Nephron (organoid): ENCODE measurements around the gene CT45A1.
"Not testable (repeated sequence)": the region's sequence is repeated elsewhere in the genome, so short reads cannot be mapped to it uniquely, and the experiment has no call there.

Source experiments
- H3K27ac Mint-ChIP-seq, 3 experiments: 2 replicates each; pipeline ENCODE4 v1.8.0; 2020; ENCODE audit warnings: mixed read lengths in 3 of 3, mild to moderate bottlenecking in 2 of 3, moderate library complexity in 1 of 3
- H3K27me3 Mint-ChIP-seq: 2 replicates; pipeline ENCODE4 v1.8.0; 2021; ENCODE audit warnings: low read depth, mild to moderate bottlenecking, moderate library complexity, mixed read lengths
- H3K36me3 Mint-ChIP-seq: 2 replicates; pipeline ENCODE4 v1.8.0; 2020; ENCODE audit warnings: low read depth, mixed read lengths
- H3K4me1 Mint-ChIP-seq: 2 replicates; pipeline ENCODE4 v1.8.0; 2020; ENCODE audit warnings: mixed read lengths
- H3K4me3 Mint-ChIP-seq, 3 experiments: 2 replicates each; pipeline ENCODE4 v1.8.0; 2020; ENCODE audit warnings: mild to moderate bottlenecking in 3 of 3, mixed read lengths in 3 of 3, moderate library complexity in 2 of 3
- H3K9me3 Mint-ChIP-seq: 2 replicates; pipeline ENCODE4 v1.8.0; 2020; ENCODE audit warnings: mixed read lengths
- TF ChIP-seq, protein P1 (sequence below), 3 experiments: fragments of 200-600 bp; sonication (generic); IDR thresholded peaks; one replicate each; pipeline ENCODE4 v1.5.0; 2021; ENCODE audit warnings: antibody characterized with exemption in 3 of 3; ENCODE audit not compliant: unreplicated experiment in 3 of 3

Gene CT45A1

DNA sequence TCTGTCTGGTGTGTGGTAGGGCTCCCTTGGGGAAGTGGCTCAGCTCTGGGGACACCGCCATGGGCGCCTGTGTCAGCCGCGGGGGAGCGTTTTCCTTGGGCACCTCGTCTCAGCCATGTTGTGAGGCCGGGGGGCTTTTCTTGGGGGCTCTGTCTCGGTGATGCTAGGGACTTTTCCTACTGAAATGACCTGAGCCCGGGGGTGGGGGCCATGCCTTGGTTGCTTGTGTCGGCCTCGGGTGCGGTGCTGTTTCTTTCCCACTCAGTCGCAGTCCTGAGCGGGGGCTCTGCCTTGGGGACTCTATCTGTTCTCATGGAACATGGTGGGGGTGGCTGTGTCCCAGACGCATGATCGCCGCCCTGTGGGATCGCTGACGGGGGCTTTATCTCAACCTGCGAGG, 356 bp downstream of the CT45A1 start:
- no peaks in the 10 kb centered on the region for H3K36me3 Mint-ChIP-seq
- no peaks in the 10 kb centered on the region for H3K27me3 Mint-ChIP-seq
- TF ChIP-seq, protein P1, sequence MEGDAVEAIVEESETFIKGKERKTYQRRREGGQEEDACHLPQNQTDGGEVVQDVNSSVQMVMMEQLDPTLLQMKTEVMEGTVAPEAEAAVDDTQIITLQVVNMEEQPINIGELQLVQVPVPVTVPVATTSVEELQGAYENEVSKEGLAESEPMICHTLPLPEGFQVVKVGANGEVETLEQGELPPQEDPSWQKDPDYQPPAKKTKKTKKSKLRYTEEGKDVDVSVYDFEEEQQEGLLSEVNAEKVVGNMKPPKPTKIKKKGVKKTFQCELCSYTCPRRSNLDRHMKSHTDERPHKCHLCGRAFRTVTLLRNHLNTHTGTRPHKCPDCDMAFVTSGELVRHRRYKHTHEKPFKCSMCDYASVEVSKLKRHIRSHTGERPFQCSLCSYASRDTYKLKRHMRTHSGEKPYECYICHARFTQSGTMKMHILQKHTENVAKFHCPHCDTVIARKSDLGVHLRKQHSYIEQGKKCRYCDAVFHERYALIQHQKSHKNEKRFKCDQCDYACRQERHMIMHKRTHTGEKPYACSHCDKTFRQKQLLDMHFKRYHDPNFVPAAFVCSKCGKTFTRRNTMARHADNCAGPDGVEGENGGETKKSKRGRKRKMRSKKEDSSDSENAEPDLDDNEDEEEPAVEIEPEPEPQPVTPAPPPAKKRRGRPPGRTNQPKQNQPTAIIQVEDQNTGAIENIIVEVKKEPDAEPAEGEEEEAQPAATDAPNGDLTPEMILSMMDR (IDR thresholded peaks at IDR 0.05; ENCODE audit: unreplicated experiment in 3 of 3) = no peak
- no peak overlapping the region for H3K27ac Mint-ChIP-seq
- peaks cover 2% of the 10 kb centered on the region for H3K9me3 Mint-ChIP-seq
- no peak overlapping the region for H3K4me3 Mint-ChIP-seq
- H3K4me1 Mint-ChIP-seq = no peaks in the 10 kb centered on the region

DNA sequence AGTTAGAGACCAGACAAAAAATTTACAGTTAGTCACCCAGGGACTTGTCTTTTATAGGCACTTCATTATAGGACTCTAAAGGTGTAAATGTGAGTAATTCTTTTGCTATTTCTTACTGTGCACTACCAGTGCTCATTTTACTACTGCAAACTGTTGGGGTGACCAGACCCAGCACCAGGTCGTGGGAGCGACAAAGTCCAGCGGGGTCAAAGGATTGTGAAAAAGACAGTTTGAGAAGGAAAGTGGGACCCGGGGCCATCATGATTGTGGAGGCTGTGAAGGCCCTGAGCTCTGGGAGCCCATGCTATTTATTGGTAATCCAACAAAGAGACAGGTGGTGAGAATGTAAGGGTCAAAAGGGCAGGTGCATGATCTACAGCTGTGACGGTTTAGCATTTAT, 21.2 kb downstream of the CT45A1 start:
- not testable (repeated sequence) for H3K4me1 Mint-ChIP-seq, H3K36me3 Mint-ChIP-seq, H3K27me3 Mint-ChIP-seq

DNA sequence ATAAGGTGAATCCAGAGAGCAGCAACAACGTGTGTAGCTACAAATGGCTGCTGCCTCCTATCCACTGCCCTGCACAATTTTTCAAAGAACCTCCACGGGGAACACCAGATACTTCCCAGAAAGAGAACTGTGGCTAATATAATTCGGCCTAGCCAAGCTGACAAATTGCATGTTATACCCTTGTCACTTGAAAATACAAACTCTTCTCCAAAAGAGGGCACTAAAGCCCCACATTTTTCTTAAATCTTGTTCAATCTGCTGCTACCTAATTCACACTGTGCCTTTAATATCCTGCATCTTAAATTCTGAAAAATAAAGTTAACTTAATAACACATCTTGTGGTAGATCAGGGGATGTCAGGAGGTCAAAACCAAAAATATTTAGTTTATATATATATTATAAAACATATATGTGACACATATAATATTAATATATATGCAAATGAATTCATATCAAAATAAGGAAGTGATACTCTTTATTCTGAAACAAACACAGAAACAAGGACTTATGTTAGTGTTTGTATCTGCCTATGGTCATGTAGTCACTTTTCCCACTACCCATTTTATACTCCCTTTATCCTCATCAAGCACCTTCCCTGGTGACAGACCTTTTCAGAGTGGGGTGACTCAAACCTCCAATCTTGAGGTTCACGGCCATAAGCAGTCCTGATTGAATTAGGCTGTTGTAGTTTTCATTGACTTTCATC, 24.1 kb downstream of the CT45A1 start:
- H3K36me3 Mint-ChIP-seq = no peaks in the 10 kb centered on the region
- H3K27ac Mint-ChIP-seq = no peak overlapping the region
- H3K27me3 Mint-ChIP-seq = no peaks in the 10 kb centered on the region
- peaks cover 5% of the 10 kb centered on the region for H3K9me3 Mint-ChIP-seq
- TF ChIP-seq, protein P1 (IDR thresholded peaks at IDR 0.05; ENCODE audit: unreplicated experiment in 3 of 3) = no peak
- no peaks in the 10 kb centered on the region for H3K4me1 Mint-ChIP-seq
- no peak overlapping the region for H3K4me3 Mint-ChIP-seq

More for the DNA sequence above, 21.2 kb downstream of the CT45A1 start:
- H3K4me3 Mint-ChIP-seq, H3K27ac Mint-ChIP-seq, H3K9me3 Mint-ChIP-seq: not testable (repeated sequence)

DNA sequence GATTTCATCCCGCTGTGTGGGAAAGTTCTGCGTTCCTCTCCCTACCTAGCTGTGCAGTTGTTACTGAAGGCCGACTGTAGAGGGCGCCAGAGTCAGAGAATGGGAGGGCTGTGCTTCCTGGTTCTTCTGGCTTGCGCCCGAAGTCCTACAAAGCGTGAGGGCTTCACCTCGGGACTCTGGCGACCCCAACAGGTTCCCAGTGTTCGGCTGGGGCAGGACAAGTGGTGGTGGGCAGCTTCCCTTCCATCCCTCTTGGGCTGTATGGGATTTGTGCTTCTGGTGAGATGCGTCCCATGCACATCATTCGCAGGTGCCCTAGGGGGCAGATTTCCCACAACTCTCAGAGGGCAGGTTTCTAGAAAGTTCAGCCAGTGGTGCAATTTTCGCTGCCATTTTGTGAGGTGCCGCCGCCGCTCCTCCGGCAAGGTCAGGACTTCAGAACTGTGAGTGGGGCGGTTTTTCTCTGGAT, 27.3 kb downstream of the CT45A1 start:
- Mint-ChIP-seq H3K4me3 (no peak overlapping the region), H3K4me1 (no peaks in the 10 kb centered on the region), H3K9me3 (peaks cover 9% of the 10 kb centered on the region), H3K27ac (no peak overlapping the region), H3K27me3 (no peaks in the 10 kb centered on the region), H3K36me3 (no peaks in the 10 kb centered on the region)
- TF ChIP-seq, protein P1 (IDR thresholded peaks at IDR 0.05; ENCODE audit: unreplicated experiment in 3 of 3) = no peak

DNA sequence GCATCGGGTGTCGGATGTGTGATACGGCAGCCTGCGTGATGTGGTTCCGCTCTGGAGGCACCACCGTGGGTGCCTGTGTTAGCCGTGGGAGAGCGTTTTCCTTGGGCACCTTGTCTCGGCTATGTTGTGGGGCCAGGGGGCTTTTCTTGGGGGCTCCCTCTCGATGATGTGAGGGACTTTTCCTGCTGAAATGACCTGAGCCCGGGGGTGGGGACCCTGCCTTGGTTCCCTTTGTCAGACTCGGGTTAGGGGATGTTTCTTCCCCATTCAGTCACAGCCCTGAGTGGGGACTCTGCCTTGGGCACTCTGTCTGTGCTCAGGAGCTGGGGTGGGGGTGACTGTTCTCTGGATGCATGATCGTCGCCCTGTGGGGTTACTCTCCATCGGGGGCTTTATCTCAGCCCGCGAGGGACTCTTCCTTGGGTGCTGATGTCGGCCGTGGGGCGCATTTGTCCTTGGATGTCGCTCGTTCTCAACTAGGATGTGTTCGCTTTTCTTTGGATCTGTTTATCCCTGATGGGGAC, 27.8 kb downstream of the CT45A1 start:
- no peak overlapping the region for H3K4me3 Mint-ChIP-seq
- no peaks in the 10 kb centered on the region for H3K36me3 Mint-ChIP-seq
- H3K9me3 Mint-ChIP-seq = peaks cover 9% of the 10 kb centered on the region
- H3K4me1 Mint-ChIP-seq = no peaks in the 10 kb centered on the region
- no peak overlapping the region for H3K27ac Mint-ChIP-seq
- no peaks in the 10 kb centered on the region for H3K27me3 Mint-ChIP-seq
- TF ChIP-seq, protein P1 (IDR thresholded peaks at IDR 0.05; ENCODE audit: unreplicated experiment in 3 of 3) = no peak

DNA sequence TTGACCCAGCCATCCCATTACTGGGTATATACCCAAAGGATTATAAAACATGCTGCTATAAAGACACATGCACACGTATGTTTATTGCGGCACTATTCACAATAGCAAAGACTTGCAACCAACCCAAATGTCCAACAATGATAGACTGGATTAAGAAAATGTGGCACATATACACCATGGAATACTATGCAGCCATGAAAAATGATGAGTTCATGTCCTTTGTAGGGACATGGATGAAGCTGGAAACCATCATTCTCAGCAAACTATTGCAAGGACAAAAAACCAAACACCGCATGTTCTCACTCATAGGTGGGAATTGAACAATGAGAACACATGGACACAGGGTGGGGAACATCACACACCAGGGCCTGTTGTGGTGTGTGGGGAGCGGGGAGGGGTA, 31.3 kb downstream of the CT45A1 start:
- peaks cover 17% of the 10 kb centered on the region for H3K9me3 Mint-ChIP-seq
- H3K36me3 Mint-ChIP-seq, H3K27ac Mint-ChIP-seq, H3K4me1 Mint-ChIP-seq, H3K4me3 Mint-ChIP-seq, H3K27me3 Mint-ChIP-seq: not testable (repeated sequence)

DNA sequence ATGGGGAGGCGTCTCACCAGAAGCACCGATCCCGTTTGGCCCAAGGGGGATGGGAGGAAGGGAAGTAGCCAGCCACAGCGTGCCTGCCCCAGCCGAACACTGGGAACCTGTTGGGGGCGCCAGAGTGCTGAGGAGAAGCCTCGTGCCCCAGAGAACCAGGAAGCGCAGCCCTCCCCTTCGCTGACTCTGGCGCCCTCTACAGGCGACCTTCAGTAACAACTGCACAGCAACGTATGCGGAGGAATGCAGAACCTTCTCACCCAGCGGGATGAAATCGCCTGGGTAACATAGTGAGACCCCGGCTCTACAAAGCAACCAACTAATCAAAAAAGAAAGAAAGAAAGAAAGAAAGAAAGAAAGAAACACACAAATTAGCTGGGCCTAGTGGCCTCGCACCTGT, 54.7 kb downstream of the CT45A1 start, which contains the start of gene CT45A3:
TSS of gene CT45A3 (minus strand) at position 101 of the 400 bp plus-strand sequence. CDS start 3,747 bp downstream, outside the sequence.
- H3K9me3 Mint-ChIP-seq, H3K4me3 Mint-ChIP-seq, H3K27ac Mint-ChIP-seq, H3K4me1 Mint-ChIP-seq, H3K27me3 Mint-ChIP-seq, H3K36me3 Mint-ChIP-seq: not testable (repeated sequence)
